ENCODE measurements around the gene WNT7A. TPM values are rescaled to one million over a fixed set of nuclear protein-coding genes. Genes with fewer than 3 reads are reported as not detected.

WNT7A gene
- total RNA-seq, 2 experiments from 2014 or later: 22.4 to 24.7 TPM

- ChIA-PET POLR2A (no interaction called here), CTCF (no interaction called here)
- no peaks in the 10 kb centered on the region for H3K9me3 Mint-ChIP-seq
- H3K4me1 ChIP-seq (ENCODE audit: insufficient read depth, low read length): no peaks in the 10 kb centered on the region
- no peaks in the 10 kb centered on the region for H3K36me3 Mint-ChIP-seq (ENCODE audit: low read depth)
- H3K4me3 Mint-ChIP-seq: no peak overlapping the region
- H3K27me3 Mint-ChIP-seq: peaks cover 9% of the 10 kb centered on the region
- TF ChIP-seq CTCF (IDR thresholded peaks at IDR 0.05): no peak
- H3K27ac ChIP-seq (ENCODE audit: low read depth in 1 of 2, low read length in 2 of 2): no peak overlapping the region
- H3K27ac Mint-ChIP-seq: no peak overlapping the region
- DNase-seq (no peak), ATAC-seq (ENCODE audit: poor library complexity) (no peak)
- intact Hi-C loops (cut with DNase I, micrococcal nuclease): no loop called here
- H3K36me3 ChIP-seq (ENCODE audit: insufficient read depth, low read length): no peaks in the 10 kb centered on the region
- H3K4me1 Mint-ChIP-seq (ENCODE audit: low read depth): no peaks in the 10 kb centered on the region
- no peak overlapping the region for H3K4me3 ChIP-seq (ENCODE audit: low read length)
- H3K9me3 ChIP-seq (ENCODE audit: control insufficient read depth in 1 of 2, insufficient read depth in 1 of 2, low read length in 2 of 2): no peaks in the 10 kb centered on the region
- peaks cover 0 to 2% of the 10 kb centered on the region in 2 experiments for H3K27me3 ChIP-seq (ENCODE audit: control insufficient read depth in 1 of 2, insufficient read depth in 2 of 2, low read length in 2 of 2)
Measured at GRCh38 chr3:13788522-13789424, 91.1 kb downstream of the WNT7A start.

GRCh38 chr3:13787533-13788132 lies 92.2 kb downstream of the WNT7A start:
- intact Hi-C loops (cut with DNase I, micrococcal nuclease): no loop called here
- Histone ChIP-seq H3K36me3 (ENCODE audit: insufficient read depth, low read length) (no peaks in the 10 kb centered on the region), H3K9me3 (ENCODE audit: control insufficient read depth in 1 of 2, insufficient read depth in 1 of 2, low read length in 2 of 2) (no peaks in the 10 kb centered on the region), H3K4me3 (ENCODE audit: low read length) (no peak overlapping the region), H3K4me1 (ENCODE audit: insufficient read depth, low read length) (no peaks in the 10 kb centered on the region), H3K27me3 (ENCODE audit: control insufficient read depth in 1 of 2, insufficient read depth in 2 of 2, low read length in 2 of 2) (peaks cover 0 to 3% of the 10 kb centered on the region in 2 experiments), H3K27ac (ENCODE audit: low read depth in 1 of 2, low read length in 2 of 2) (no peak overlapping the region)
- no peak for ATAC-seq (ENCODE audit: poor library complexity)
- ChIA-PET CTCF (no interaction called here), POLR2A (no interaction called here)
- H3K27me3 Mint-ChIP-seq: peaks cover 9% of the 10 kb centered on the region
- H3K36me3 Mint-ChIP-seq (ENCODE audit: low read depth): no peaks in the 10 kb centered on the region
- H3K27ac Mint-ChIP-seq: no peak overlapping the region
- no peak overlapping the region for H3K4me3 Mint-ChIP-seq
- H3K4me1 Mint-ChIP-seq (ENCODE audit: low read depth): peaks cover 2% of the 10 kb centered on the region
- DNase-seq: no peak
- H3K9me3 Mint-ChIP-seq: no peaks in the 10 kb centered on the region
- TF ChIP-seq CTCF (IDR thresholded peaks at IDR 0.05): no peak

GRCh38 chr3:13786811-13787210 lies 93.1 kb downstream of the WNT7A start:
- Mint-ChIP-seq H3K4me3 (no peak overlapping the region), H3K4me1 (ENCODE audit: low read depth) (peaks cover 6% of the 10 kb centered on the region), H3K27ac (no peak overlapping the region), H3K36me3 (ENCODE audit: low read depth) (no peaks in the 10 kb centered on the region), H3K27me3 (peaks cover 9% of the 10 kb centered on the region), H3K9me3 (no peaks in the 10 kb centered on the region)
- Histone ChIP-seq H3K27me3 (ENCODE audit: control insufficient read depth in 1 of 2, insufficient read depth in 2 of 2, low read length in 2 of 2) (peaks cover 0 to 3% of the 10 kb centered on the region in 2 experiments), H3K9me3 (ENCODE audit: control insufficient read depth in 1 of 2, insufficient read depth in 1 of 2, low read length in 2 of 2) (no peaks in the 10 kb centered on the region), H3K4me3 (ENCODE audit: low read length) (no peak overlapping the region), H3K36me3 (ENCODE audit: insufficient read depth, low read length) (no peaks in the 10 kb centered on the region), H3K27ac (ENCODE audit: low read depth in 1 of 2, low read length in 2 of 2) (no peak overlapping the region), H3K4me1 (ENCODE audit: insufficient read depth, low read length) (no peaks in the 10 kb centered on the region)
- ChIA-PET POLR2A (no interaction called here), CTCF (interaction anchor here (0.6 kb wide), 1 partner anchor 31 kb away, joined by 3 read pairs; no protein-coding TSS in a partner anchor)
- intact Hi-C loops (cut with DNase I, micrococcal nuclease): no loop called here
- DNase-seq: no peak
- no peak for ATAC-seq (ENCODE audit: poor library complexity)
- no peak for TF ChIP-seq CTCF (IDR thresholded peaks at IDR 0.05)

Data from CD4-positive, alpha-beta T cell (primary cell).